ENCODE results near the gene MX2.
"Not testable (repeated sequence)": the region's sequence is repeated elsewhere in the genome, so short reads cannot be mapped to it uniquely, and the experiment has no call there.

The MX2 gene

GRCh38 chr21:41418956-41419680 lies 57.3 kb downstream of the MX2 start:
- no peak for DNase-seq

- peak in 4 of 5 donors; percentile 27 to 56 (median 44) for DNase-seq
Measured at GRCh38 chr21:41419921-41420862, 58.4 kb downstream of the MX2 start.

DNA sequence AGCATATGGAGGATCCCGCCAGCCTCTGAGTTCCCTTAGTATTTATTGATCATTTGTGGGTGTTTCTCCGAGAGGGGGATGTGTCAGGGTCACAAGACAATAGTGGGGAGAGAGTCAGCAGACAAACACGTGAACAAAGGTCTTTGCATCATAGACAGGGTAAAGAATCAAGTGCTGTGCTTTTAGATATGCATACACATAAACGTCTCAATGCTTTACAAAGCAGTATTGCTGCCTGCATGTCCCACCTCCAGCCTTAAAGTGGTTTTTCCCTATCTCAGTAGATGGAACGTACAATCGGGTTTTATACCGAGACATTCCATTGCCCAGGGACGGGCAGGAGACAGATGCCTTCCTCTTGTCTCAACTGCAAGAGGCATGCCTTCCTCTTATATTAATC lies 59.2 kb downstream of the MX2 start:
- DNase-seq = not testable (repeated sequence)

DNA sequence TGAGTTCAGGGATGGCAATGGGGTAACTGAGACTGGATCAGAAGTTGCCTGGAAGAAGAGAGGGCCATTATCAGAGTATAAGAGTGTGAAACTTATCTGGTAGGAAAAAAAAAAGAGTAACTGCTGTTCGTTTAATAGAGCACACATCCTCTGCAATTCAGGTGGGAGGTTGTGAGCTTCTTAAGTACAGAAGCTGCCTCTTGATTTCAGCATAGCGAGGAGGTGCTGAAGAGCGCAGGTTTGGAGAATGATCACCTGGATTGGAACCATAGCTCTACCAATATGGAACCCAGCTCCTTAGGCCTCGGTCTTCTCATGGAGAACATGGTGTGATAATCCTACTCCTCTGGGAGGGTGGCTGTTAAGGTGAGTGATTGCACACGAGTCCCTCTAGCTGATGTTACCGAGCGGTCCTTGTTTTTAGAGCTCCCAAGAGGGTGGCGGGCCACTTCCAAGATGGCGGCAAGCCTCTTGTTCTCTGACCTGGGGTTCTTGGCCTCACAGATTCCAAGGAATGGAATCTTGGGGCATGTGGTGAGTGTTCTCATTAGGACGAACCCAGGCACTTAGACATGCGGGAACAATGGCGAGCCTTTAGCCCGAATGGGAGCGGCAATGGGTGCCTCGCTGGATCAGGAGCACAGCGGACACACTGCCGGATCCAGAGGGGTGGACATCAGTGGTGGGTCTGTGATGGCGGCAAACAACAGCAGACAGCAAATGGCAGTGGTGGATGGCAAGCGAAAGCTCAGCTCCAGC lies 60.9 kb downstream of the MX2 start:
- DNase-seq = no peak

- DNase-seq = not testable (repeated sequence)
Measured at GRCh38 chr21:41423305-41423636, 61.4 kb downstream of the MX2 start.

DNA sequence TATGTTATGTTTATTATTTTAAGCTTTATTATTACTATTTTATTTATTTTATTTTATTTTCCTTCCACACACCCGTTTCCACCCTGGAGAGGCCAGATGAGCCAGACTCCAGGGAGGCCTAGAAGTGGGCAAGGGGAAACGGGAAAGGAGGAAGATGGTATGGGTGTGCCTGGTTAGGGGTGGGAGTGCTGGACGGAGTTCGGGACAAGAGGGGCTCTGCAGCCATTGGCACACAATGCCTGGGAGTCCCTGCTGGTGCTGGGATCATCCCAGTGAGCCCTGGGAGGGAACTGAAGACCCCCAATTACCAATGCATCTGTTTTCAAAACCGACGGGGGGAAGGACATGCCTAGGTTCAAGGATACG lies 63.7 kb downstream of the MX2 start:
- DNase-seq = no peak

GRCh38 chr21:41425954-41426675 lies 64.3 kb downstream of the MX2 start, which contains the start of gene MX1:
Gene MX1, plus strand, starts transcription at chr21:41426239. Its CDS starts 5,832 bp downstream, at chr21:41432071.
- peak; percentile 64 to 87 (median 77) for DNase-seq

- DNase-seq = no peak
Measured at GRCh38 chr21:41426676-41427404, 65.0 kb downstream of the MX2 start.

DNA sequence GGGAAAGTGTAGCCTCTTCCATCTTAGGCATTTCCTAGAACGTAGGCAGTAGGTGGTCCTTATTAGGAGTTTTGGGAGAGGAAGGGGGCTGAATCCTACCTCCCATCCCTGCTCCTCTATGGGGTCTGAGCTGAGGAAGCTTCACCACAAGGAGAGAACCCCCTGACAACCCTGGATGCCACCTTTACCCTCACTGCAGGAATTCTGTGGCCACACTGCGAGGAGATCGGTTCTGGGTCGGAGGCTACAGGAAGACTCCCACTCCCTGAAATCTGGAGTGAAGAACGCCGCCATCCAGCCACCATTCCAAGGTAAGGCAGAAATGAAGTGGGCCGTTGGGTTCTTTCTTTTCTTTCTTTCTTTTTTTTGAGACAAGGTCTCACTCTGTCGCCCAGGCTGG lies 65.7 kb downstream of the MX2 start:
- DNase-seq = no peak

- no peak for DNase-seq
Measured at GRCh38 chr21:41428311-41428710, 66.5 kb downstream of the MX2 start.

- DNase-seq = no peak
Measured at GRCh38 chr21:41428847-41429246, 67.0 kb downstream of the MX2 start.

DNA sequence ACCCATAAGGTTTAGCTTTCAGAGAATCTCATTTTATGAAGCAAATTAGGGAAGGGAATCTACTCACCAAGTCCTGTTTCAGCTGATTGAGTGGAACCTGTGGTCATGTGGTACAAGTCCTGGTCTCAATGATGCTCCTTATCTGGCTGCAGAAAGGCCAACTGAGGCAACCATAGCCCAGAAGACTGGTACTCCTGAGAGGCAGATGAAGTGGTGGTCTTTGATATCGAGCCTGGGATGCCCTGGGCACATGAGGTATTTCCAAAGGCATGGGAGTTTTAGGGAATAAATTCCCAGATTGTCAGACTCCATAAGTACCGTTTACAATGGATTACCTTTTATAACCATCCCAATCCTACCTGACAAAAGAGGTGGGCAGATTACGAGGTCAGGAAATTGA lies 67.5 kb downstream of the MX2 start:
- no peak for DNase-seq

DNA sequence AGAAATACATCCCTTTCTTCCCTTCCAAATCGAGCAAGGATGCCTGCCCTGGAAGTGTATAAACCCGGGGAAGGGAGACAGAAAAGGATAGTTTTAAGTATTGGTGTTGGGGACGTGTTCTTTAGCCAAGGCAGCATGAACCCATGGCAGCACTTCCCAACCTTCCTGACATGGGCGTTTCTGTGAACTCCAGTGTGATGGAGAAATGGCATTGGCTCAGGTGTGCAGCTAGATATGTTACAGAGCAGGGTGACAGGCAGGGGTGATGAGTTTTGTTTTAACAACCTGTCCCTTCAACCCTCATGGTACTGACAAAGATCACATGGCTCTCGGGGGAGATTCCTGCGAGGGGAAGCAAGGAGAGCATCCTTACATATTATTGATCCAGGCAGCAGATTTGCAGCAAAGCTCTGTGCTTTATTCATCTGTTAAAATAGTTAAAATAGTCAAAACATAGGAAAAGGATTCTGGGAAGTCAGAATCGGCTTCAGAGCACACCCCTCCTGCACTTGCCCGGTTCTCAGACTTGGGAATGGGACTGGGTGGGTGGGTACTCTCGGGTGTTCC lies 68.2 kb downstream of the MX2 start:
- DNase-seq = no peak

DNA sequence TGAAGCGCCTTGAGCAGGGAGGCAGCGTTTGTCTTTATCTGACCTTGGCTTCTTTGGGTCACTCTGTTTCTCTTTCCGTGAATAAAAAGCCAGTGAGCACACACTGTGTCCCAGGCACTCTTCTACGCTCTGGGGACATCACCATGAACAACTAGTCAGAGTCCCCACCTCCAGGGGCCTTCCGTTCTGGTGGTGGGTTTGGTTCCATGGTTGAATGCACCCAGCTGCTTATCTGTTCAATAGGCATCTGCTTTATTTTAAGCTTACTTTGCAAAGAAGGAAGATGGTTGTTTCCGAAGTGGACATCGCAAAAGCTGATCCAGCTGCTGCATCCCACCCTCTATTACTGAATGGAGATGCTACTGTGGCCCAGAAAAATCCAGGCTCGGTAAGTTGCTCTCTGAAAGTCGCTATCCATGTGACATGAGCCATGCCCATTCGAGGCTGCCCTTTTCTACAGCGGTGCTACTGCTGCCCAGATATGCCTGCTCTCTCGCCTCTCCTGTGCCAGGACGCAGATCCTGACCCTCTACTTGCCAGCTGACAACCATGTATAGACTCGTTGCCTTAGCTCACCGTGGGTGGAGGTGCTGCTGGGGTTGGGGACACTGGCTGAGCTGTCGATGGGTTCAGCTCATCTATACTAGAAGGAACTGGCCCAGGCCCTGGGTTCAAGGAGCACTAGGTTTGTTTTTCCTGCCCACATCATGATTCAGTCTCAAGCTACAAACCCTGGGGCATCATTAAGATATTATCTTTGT lies 70.1 kb downstream of the MX2 start:
- no peak for DNase-seq

- DNase-seq = no peak
Measured at GRCh38 chr21:41432562-41433460, 71.0 kb downstream of the MX2 start.

- no peak for DNase-seq
Measured at GRCh38 chr21:41433566-41433965, 71.7 kb downstream of the MX2 start.

GRCh38 chr21:41435706-41436105 lies 73.9 kb downstream of the MX2 start:
- DNase-seq = no peak

DNA sequence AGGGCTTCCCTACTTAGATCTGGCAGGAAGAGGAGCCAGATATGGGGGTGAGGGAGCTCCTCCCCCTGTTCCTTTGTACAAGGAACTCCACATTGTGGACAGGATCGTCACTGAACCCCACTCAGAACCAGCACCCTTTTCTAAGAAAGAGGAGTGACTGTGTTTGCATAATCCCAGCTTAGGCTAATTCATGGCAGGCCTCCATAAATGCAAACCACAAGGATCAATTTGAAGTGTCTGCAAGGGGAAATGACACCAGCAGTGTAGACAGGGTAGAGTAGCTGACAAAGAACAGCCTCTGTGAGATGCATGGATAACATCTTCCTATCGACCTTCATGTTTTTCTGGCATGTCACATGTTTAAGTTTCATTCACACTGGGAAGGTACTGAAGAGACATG lies 75.9 kb downstream of the MX2 start:
- peak in 1 of 5 donors; percentile 47 for DNase-seq

DNA sequence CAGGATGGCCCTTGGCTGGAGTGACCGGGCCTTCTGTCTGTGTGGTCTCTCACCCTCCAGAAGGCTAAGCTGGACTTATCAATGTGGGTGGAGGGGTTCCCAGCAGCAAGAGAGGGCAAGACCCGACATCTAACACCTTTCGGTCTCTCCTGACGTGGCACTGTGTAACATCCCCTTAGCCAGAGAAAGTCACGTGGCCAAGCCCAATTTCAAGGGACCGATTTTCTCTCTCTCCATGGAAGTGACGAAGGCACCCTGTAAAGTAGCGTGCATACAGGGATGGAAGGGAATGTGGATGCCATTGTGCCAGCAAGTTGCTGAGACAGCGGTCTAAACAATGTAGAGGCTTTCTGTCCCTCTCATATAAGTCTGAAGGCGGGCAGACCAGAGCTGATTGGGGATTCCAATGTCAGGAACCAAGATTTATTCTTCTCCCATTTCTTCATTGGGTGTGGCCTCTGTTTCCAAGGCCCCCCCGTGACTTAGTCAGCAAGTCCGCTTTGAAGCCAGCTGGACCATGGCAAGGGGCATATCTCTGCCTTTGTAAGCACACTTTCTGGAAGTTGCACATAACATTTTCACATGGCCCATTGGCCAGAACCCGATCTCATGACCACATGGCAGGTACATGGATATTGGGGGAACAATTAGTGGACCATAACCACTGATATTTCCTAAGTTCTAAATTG lies 76.7 kb downstream of the MX2 start:
- no peak for DNase-seq

Measured in T-helper 1 cell (primary cell).